Measurements from ENCODE around the gene CDH18.
A peak's percentile ranks its signal among the peaks of the same experiment; 100 is the strongest.

Gene CDH18

DNA sequence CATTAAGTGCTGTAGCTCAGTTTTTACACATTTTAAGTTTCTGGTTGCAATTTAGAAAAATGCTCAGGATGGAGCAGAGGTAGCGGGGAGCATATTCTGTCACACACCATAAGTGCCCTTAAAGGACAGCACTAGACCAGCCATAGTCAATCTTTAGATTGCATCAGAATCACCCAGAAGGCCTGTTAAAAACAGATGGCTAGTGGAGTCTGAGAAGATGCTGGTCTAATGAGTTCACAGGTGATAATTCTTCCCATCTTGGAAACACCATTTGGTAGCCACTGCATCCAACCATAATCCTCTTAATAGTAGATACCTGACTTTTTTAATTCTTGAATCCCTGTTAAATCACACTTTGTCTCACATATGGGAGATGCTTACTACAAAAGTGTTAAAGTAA lies 113.2 kb downstream of the CDH18 start:
- TF ChIP-seq, protein P1, sequence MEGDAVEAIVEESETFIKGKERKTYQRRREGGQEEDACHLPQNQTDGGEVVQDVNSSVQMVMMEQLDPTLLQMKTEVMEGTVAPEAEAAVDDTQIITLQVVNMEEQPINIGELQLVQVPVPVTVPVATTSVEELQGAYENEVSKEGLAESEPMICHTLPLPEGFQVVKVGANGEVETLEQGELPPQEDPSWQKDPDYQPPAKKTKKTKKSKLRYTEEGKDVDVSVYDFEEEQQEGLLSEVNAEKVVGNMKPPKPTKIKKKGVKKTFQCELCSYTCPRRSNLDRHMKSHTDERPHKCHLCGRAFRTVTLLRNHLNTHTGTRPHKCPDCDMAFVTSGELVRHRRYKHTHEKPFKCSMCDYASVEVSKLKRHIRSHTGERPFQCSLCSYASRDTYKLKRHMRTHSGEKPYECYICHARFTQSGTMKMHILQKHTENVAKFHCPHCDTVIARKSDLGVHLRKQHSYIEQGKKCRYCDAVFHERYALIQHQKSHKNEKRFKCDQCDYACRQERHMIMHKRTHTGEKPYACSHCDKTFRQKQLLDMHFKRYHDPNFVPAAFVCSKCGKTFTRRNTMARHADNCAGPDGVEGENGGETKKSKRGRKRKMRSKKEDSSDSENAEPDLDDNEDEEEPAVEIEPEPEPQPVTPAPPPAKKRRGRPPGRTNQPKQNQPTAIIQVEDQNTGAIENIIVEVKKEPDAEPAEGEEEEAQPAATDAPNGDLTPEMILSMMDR (IDR thresholded peaks at IDR 0.05; ENCODE audit: low read depth, low read length), result no peak
- no peak overlapping the region for H3K4me3 ChIP-seq (replicated peaks in 1 of 2; ENCODE audit: low read depth in 2 of 2, low read length in 2 of 2)
- no peak for DNase-seq (ENCODE audit: low read depth in 2 of 2)

DNA sequence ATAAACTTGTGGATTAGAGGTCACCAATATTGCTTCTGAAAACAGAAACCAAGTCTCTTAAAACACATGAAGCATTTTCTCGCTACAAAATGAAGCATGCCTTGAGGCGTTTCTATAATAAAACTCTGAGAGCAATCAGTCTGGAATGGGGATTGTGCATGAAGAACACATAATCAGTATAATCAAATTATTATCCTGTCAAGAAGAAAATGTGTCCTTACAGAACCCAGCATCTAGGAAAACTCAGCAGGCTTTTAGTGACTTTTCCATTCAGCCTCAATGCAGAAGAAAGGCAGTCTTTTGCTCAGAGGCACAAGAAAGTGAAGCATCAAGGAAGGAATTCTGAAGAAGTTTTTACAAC lies 121.9 kb downstream of the CDH18 start:
- TF ChIP-seq, protein P1 (IDR thresholded peaks at IDR 0.05; ENCODE audit: low read depth, low read length), result no peak
- no peak for DNase-seq (ENCODE audit: low read depth in 2 of 2)

DNA sequence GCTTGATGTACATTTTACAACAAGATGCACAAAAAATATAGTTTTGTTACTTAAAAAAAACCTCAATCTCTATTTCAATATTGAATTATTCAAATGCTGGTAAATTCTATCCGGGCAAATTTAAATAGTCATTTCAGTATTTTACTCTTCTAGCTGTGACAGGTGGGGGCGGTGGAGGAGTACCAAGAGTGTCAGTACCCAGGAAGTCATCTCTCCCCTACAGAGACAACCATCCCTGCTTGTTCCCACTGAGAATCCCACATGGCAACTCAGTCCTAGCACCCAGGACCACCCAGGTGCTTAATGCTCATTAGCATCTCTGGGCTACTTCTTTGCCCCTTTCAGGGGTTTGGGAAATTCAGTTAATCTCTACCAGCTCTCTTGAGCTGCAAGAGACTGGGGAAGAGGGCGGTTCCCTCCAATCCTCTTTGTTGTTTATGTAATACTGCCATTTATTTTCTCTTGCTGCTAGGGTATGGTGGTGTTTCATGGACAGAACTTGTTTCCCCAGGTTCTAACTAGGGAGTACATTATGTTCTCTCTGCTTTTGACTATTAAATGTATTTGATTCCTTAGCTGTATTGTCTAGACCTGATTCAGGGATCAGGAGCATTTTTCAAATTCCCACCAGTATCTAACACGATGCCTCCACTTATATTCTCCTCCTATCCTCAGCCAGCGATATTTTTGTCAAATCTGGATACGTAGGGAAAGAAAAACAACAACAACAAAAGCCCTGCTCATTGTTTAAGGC lies 122.5 kb downstream of the CDH18 start:
- no peak overlapping the region for H3K4me3 ChIP-seq (replicated peaks in 1 of 2; ENCODE audit: low read depth in 2 of 2, low read length in 2 of 2)
- no peak for DNase-seq (ENCODE audit: low read depth in 2 of 2)
- TF ChIP-seq, protein P1 (IDR thresholded peaks at IDR 0.05; ENCODE audit: low read depth, low read length), result no peak

More for the DNA sequence above, 121.9 kb downstream of the CDH18 start:
- no peak overlapping the region for H3K4me3 ChIP-seq (replicated peaks in 1 of 2; ENCODE audit: low read depth in 2 of 2, low read length in 2 of 2)

DNA sequence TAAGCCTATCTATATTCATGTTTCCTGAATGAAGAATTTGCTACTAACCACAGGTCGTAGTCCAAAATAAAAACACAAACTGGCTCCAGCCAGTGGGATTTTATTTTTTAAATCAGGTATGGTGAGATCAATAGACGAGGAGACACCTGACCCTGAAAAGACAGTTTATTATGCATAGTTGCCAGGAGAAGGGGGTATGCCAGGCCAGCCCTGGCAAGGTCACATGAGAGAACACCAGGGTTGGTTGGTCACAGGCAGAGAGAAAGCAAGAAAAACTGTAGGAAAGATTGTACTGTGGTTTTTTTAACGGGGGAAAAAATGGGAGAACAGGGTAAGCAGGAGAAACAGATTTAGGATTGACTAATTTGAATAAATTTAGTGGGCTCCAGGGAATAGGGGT lies 125.3 kb downstream of the CDH18 start:
- no peak overlapping the region for H3K4me3 ChIP-seq (replicated peaks in 1 of 2; ENCODE audit: low read depth in 2 of 2, low read length in 2 of 2)
- TF ChIP-seq, protein P1 (IDR thresholded peaks at IDR 0.05; ENCODE audit: low read depth, low read length), result no peak
- DNase-seq (ENCODE audit: low read depth in 2 of 2), result no peak

DNA sequence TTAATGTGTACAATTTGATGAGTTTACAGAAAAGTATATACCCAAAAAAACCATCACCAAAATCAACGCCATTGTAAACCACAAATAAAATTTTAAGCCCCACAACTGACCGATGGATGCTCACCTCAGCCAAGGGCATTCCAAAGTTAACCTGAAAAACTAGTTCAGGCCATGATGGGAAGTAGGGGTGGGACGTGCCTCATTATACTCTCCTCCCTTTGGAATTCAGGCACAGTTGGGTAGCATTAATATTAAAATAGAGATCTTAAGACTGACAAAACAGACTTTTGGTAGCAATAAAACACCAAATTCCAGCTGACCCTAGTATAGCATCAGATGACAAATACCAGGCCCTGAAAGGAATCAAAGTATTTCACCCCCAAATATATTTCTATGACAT lies 129.0 kb downstream of the CDH18 start:
- no peak for DNase-seq (ENCODE audit: low read depth in 2 of 2)
- TF ChIP-seq, protein P1 (IDR thresholded peaks at IDR 0.05; ENCODE audit: low read depth, low read length), result no peak
- H3K4me3 ChIP-seq (replicated peaks in 1 of 2; ENCODE audit: low read depth in 2 of 2, low read length in 2 of 2), result no peak overlapping the region

DNA sequence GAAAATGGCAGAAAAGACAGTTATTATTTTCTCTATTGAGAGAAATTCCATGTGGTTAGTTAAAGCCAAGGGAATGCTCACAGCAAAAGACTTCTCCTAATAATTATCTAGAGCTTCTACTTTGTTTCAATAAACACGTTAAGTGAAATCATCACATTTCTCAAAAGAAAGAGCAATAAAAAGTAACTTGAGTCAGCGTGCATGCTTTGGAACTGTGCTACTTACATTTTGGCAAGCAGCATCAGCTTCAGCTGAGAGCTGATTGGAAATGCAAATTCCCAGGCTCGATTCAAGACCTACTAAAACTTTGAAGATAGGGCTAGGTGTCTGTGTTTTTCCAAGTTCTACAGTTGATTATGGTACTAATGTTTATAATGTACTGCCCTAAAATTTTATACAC lies 132.1 kb downstream of the CDH18 start:
- DNase-seq (ENCODE audit: low read depth in 2 of 2), result peak; percentile 3 to 6
- H3K4me3 ChIP-seq (replicated peaks in 1 of 2; ENCODE audit: low read depth in 2 of 2, low read length in 2 of 2), result no peak overlapping the region
- TF ChIP-seq, protein P1 (IDR thresholded peaks at IDR 0.05; ENCODE audit: low read depth, low read length), result no peak

DNA sequence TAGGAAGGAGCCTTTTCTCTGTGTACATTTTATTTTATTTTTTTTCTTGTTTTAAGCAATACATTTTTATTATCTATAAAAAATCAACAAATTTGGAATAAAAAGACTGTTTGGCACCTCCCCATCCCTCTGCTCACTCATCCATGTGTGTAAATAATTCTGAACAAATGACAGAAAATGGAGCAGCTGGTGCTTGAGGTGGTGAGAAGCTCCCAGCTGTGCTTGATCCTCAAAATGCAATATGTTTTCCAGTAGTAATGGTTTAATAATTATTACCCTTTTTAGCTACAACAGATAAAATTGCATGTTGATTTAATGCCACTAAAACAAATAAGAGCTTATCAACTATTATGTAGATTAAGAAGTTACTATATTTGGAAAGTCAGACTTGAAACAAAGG lies 132.5 kb downstream of the CDH18 start:
- no peak overlapping the region for H3K4me3 ChIP-seq (replicated peaks in 1 of 2; ENCODE audit: low read depth in 2 of 2, low read length in 2 of 2)
- DNase-seq (ENCODE audit: low read depth in 2 of 2), result no peak
- TF ChIP-seq, protein P1 (IDR thresholded peaks at IDR 0.05; ENCODE audit: low read depth, low read length), result no peak
